Hematopoietic multipotent progenitor cell (in vitro differentiated cells): ENCODE results near the gene LSM2. TPM values are rescaled to one million over a fixed set of nuclear protein-coding genes. Genes with fewer than 3 reads are reported as not detected.
"Not testable (repeated sequence)": the region's sequence is repeated elsewhere in the genome, so short reads cannot be mapped to it uniquely, and the experiment has no call there.

Experiments used
- DNase-seq, 3 donors: peaks; one replicate each; pipeline ENCODE4 v3.0.0-alpha.2; 2011 to 2015; ENCODE audit warnings: low read depth in 2 of 3, low spot score in 2 of 3
- total RNA-seq: library from RNA; depleted of rRNA; stranded (reverse); fragments of >200 nt; gene quantifications from one replicate; pipeline ENCODE4 v1.2.3, GENCODE V29; 2012

LSM2 gene
- total RNA-seq, 1 donor: 70.6 TPM

DNA sequence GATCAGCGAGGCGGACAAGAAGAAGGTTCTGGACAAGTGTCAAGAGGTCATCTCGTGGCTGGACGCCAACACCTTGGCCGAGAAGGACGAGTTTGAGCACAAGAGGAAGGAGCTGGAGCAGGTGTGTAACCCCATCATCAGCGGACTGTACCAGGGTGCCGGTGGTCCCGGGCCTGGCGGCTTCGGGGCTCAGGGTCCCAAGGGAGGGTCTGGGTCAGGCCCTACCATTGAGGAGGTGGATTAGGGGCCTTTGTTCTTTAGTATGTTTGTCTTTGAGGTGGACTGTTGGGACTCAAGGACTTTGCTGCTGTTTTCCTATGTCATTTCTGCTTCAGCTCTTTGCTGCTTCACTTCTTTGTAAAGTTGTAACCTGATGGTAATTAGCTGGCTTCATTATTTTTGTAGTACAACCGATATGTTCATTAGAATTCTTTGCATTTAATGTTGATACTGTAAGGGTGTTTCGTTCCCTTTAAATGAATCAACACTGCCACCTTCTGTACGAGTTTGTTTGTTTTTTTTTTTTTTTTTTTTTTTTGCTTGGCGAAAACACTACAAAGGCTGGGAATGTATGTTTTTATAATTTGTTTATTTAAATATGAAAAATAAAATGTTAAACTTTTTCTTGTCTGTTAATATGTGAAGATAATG, 23.0 kb upstream of the LSM2 start:
- DNase-seq: peak in 1 of 3 donors; percentile 77

DNA sequence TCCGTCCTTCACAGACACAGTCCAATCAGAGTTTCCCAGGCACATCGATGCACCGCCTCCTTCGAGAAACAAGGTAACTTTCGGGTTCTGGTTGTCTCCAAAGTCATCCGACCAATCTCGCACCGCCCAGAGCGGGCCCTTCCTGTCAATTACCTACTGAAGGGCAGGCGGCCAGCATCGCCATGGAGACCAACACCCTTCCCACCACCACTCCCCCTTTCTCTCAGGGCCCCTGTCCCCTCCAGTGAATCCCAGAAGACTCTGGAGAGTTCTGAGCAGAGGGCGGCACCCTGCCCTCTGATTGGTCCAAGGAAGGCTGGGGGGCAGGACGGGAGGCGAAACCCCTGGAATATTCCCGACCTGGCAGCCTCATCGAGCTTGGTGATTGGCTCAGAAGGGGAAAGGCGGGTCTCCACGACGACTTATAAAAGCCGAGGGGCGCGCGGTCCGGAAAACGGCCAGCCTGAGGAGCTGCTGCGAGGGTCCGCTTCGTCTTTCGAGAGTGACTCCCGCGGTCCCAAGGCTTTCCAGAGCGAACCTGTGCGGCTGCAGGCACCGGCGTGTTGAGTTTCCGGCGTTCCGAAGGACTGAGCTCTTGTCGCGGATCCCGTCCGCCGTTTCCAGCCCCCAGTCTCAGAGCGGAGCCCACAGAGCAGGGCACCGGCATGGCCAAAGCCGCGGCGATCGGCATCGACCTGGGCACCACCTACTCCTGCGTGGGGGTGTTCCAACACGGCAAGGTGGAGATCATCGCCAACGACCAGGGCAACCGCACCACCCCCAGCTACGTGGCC, 20.7 kb upstream of the LSM2 start, which contains the start of gene HSPA1B:
HSPA1B (plus strand) TSS at position 453 of the 794 bp plus-strand sequence; CDS start at position 666, 213 bp downstream.
- DNase-seq: peak; percentile 66 to 100 (median 99)

DNA sequence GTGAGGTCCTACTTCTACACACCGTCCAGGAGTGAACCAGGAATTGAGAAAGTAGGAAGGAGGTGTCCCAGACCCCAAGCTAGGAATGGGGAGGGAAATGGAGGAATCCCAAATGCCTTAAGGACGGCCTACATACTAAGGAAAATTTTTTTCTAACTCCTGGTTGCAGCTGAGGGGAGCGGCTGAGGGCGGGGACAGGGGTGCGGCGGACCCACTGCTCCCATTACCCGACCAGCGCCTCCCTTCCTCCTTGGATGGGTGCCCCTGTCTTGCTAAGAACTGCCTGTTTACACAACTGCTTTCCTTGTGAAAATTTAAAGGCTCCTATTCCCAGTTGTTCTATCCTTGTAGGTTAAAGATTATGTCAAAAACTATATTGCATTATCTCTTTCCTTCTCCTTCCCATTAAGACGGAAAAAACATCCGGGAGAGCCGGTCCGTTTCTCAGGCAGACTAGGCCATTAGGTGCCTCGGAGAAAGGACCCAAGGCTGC, 20.1 kb upstream of the LSM2 start:
- no peak for DNase-seq

DNA sequence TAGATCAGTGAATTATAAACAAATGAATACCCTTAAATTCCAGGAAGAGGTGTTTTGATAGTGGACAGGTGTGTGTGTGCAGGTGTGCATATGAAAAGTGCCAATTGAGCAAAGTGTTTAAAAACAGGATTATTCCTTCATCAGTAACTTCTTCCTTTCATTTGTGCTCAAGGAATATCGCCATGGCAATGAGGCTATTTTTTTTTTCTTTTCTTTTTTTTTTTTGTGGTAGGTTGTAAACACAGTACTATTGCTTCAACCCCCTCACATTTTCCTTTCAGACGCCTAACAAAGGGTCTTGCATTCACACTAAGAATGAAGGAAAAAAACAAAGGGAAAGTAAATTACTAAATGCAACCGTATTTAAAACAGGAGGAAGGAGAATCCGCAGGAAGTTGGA, 18.8 kb upstream of the LSM2 start:
- DNase-seq: no peak

DNA sequence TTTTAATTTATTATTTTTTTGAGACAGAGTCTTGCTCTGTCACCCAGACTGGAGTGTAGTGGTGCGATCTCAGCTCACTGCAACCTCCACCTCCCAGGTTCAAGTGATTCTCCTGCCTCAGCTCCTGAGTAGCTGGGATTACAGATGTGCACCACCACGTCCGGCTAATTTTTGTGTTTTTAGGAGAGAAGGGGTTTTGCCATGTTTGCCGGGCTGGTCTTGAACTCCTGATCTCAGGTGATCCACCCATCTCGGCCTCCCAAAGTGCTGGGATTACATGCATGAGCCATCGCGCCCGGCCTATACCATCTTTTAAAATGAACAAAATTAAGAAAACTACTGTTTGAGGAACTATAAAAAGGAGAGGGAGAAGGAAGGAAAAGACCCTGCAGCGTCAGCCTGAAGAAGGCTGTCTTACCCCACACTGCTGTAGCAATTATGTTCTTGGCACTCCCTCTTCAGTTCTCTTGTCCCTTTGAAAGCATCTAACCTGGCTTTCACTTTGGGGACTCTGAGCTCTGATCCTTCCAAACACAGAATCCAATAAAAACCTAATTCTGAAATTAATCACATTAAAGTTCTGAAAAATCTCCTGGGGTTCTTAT, 16.9 kb upstream of the LSM2 start:
- DNase-seq: not testable (repeated sequence)

DNA sequence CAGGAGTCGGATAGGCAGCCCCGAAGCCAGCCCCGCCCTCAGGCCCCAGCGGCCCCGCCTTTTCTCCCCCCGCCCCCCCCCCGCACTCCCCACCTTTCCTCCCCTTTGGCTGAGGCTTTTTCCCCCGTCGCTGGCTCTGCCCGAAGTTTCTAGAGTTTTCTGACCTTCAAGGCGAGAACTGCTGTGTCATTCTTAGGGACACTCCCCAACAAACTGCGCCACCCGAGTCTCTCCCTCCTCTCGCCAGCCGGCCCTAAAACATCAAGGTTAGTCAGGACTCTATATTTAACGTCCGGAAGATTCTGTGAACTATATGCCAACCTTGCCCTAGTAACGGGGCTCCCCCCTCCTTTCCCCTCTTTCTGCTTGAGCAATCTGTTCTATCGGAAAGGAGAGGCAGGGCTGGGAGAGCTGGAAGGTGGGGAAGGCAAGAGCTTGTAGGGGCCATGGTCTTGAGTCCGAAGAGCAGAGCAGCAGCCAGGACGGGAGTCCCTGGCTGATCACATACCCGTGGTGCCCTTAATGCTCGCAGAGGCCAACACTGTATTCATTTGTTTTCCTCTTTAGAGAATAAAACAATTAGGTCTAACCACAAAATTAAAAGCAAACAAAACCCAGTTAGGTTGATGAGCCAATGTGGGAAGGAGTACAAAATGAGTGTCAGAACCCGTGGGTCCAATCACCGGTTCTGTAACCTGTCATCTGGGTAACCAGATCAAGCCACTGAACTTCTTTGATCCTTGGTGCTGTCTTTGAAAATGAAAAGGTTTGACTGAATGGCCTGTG, 15.5 kb upstream of the LSM2 start:
- DNase-seq: peak; percentile 37 to 82 (median 80)

DNA sequence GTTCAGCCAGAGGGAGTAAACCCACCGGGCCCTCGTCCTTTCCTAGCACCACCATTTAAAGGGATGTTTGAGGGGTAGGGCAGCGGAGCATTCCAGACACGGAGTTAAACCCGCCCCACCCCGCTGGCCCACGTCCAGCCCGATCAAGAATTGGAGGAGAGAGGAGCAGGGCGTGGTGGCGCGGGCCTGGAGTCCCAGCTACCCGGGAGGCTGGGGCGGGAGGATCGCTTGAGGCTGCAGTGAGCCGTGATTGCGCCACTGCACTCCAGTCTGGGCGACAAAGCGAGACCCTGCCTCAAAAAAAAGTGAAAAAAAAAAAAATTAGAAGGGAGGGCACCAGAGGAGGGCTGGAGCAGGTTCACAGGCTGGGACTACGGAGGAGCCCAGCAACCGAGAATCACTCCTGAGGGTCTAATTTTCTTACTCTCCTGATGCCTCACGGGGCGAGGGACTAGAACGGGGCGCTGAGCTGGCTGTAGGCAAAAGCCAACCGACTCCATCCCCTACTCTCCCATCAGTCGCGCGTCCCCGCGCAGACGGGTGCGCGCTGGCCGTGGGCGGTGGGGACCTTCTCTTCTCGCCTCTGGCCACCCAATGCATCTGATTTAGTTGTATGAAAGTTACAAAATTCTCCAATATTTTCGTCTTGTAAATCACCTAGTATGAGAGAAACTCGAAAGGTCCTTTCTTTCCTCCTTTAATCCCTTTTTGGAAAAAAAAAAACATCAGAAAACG, 14.7 kb upstream of the LSM2 start:
- DNase-seq: peak in 1 of 3 donors; percentile 56

DNA sequence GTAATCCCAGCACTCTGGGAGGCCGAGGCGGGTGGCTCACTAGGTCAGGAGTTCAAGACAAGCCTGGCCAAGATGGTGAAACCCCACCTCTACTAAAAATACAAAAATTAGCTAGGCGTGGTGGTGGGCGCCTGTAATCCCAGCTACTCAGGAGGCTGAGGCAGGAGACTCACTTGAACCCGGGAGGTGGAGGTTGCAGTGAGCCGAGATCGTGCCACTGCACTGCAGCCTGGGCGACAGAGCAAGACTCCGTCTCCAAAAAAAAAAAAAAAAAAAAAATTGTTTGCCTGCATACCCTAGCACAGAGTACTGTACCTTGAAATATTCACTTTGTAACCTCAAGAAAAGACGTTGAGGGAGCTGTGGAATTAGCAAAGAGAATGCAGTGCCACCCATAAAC, 13.6 kb upstream of the LSM2 start:
- DNase-seq: not testable (repeated sequence)

DNA sequence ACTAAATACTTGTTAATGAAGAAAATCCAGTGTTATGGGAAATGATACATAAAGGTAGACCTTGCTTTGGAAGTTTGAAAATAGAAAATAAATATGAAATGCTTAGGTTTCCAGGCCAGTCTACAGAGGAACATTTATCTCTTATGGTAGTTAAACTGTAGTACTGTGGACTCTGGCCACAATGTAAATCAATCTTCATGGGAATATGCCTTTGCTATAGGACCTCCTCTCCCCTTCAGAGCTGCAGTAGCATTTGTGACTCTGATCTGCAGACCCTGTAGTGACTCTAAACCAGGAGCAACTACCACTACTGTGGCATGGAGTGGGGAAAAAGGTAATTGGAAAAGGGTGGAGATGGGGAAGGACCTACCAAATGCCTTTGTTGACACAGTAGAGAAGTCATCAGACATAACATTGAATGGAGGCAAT, 13.1 kb upstream of the LSM2 start:
- no peak for DNase-seq

DNA sequence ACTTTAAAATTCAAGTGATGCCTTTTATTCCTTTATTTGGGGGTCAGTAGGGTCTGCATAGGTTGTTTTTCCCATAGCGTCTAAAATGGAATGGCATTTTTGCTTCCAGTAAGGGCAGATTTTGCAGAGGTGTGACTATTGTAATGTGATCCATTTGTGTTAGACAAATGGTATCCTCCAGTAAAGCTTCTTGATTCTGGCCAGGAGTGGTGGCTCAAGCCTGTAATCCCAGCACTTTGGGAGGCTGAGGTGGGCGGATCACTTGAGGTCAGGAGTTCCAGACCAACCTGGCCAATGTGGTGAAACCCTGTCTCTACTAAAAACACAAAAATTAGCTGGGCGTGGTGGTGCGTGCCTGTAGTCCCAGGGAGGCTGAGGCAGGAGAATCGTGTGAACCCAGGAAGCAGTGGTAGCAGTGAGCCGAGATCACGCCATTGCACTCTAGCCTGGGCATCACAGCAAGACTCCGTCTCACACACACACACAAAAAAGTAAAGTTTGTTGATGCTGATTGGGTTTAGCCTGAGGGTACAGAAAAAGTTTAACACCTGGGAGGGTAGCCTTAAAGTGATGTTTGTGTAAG, 11.3 kb upstream of the LSM2 start:
- DNase-seq: not testable (repeated sequence)

DNA sequence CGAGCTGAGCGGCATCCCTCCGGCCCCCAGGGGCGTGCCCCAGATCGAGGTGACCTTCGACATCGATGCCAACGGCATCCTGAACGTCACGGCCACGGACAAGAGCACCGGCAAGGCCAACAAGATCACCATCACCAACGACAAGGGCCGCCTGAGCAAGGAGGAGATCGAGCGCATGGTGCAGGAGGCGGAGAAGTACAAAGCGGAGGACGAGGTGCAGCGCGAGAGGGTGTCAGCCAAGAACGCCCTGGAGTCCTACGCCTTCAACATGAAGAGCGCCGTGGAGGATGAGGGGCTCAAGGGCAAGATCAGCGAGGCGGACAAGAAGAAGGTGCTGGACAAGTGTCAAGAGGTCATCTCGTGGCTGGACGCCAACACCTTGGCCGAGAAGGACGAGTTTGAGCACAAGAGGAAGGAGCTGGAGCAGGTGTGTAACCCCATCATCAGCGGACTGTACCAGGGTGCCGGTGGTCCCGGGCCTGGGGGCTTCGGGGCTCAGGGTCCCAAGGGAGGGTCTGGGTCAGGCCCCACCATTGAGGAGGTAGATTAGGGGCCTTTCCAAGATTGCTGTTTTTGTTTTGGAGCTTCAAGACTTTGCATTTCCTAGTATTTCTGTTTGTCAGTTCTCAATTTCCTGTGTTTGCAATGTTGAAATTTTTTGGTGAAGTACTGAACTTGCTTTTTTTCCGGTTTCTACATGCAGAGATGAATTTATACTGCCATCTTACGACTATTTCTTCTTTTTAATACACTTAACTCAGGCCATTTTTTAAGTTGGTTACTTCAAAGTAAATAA, 10.6 kb upstream of the LSM2 start:
- peak in 1 of 3 donors; percentile 42 for DNase-seq

DNA sequence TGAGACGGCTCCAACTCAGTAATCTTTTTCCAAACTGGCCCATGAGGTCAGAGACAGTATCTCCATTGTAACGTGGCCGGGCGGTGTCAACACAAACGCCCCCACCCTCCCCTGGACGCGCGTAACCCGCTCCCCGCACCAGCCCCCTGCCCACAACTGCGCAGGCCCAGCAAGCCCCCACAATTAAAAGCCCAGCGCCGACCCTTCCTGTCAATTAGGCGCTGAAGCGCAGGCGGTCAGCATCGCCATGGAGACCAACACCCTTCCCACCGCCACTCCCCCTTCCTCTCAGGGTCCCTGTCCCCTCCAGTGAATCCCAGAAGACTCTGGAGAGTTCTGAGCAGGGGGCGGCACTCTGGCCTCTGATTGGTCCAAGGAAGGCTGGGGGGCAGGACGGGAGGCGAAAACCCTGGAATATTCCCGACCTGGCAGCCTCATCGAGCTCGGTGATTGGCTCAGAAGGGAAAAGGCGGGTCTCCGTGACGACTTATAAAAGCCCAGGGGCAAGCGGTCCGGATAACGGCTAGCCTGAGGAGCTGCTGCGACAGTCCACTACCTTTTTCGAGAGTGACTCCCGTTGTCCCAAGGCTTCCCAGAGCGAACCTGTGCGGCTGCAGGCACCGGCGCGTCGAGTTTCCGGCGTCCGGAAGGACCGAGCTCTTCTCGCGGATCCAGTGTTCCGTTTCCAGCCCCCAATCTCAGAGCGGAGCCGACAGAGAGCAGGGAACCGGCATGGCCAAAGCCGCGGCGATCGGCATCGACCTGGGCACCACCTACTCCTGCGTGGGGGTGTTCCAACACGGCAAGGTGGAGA, 8.5 kb upstream of the LSM2 start, which contains the start of the genes HSPA1A and HSPA1L:
HSPA1A (plus strand) TSS at position 519 of the 814 bp plus-strand sequence; CDS start at position 733, 214 bp downstream.
HSPA1L (minus strand) TSS at position 259 of the 814 bp plus-strand sequence. CDS start 3,311 bp downstream, outside the sequence.
- DNase-seq: peak in 2 of 3 donors; percentile 84 to 92

DNA sequence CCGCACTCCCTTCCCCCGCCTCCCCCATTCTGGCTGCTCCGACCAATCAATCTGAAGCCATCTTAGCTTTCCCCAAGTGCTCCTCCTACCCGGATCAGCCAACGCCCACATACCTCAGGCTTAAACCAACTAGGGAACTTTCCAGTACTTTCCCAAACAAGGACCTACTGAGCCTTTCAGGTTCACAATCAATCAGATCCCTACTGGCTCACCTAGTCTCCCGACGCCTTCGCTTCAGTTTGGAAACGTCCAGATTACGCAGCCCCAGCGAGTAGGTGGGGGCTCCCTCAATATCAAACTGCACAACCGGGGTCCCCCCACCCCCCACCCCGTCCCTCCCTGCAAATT, 7.9 kb upstream of the LSM2 start:
- peak in 2 of 3 donors; percentile 82 to 85 for DNase-seq

DNA sequence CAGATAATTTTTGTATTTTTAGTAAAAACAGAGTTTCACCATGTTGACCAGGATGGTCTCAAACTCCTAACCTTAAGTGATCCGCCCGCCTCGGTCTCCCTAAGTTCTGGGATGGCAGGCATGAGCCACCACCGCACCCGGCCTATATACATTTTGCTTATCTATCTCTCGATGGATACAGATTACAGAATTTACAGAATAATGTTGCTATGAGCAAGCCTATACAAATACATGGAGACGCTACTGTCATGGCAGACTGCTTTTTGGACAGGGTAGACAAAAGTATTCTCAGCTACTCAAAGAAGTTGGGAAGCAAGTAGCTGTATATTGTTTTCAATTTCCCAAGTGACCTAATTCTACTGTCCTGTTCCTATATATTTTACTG, 6.7 kb upstream of the LSM2 start:
- no peak for DNase-seq

DNA sequence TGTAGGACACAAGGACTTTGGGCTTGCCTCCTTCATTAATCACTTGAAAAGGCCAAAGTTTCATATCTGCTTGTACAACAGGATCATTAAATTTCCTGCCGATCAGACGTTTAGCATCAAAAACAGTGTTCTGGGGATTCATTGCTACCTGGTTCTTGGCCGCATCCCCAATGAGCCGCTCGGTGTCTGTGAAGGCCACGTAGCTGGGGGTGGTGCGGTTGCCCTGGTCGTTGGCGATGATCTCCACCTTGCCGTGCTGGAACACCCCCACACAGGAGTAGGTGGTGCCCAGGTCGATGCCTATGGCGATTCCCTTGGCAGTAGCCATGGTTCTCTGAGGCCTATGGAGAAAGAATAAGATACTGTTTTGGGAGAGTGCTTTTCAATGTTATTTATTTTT, 4.9 kb upstream of the LSM2 start:
- no peak for DNase-seq

DNA sequence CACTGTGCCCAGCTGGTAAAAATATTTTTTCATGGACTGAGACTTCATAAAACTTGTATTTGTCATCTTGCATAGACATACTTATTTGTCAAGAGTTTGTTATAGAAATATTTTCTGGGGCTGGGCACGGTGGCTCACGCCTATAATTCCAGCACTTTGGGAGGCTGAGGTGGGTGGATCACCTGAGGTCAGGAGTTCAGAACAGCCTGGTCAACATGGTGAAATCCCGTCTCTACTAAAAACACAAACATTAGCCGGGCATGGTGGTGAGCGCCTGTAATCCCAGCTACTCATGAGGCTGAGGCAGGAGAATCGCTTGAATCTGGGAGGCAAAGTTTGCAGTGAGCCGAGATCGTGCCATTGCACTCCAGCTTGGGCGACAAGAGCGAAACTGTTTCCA, 1.8 kb upstream of the LSM2 start:
- not testable (repeated sequence) for DNase-seq

DNA sequence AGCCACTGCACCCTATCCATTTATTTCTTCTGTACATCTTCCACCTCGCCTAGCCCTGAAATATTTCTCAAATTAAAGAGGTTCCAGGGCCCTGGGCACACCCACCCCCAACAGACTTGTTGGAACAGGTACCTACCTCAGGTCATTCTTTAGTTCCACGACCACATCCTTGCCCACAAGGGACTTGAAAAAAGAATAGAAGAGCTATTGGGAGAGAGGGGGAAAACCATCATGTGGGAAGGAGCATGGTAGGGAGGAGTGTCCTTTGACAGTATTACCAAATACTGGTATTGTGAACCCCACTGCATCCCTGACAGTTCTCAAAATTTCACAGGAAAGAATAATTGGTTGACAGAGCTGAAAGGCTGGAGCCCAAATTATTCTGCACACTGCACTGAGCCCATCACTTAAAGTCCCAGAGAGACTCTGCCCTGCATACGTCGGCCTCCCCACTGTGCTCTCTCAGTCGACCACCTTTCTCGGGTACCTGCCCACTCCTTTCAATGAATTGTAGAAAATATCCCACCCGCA, 762 bp downstream of the LSM2 start:
- DNase-seq: no peak
